ENCODE data around the gene SLC25A39.
"Not testable (repeated sequence)": the region's sequence is repeated elsewhere in the genome, so short reads cannot be mapped to it uniquely, and the experiment has no call there.

SLC25A39 gene

GRCh38 chr17:44350733-44351226, 26.2 kb upstream of the SLC25A39 start:
- no peak overlapping the region for H3K27ac ChIP-seq
- DNase-seq: peak; percentile 36
- in situ Hi-C loops (cut with HindIII; ENCODE audit: low pct_ligation_motif_present, low sequenced_read_pairs): no loop called here

GRCh38 chr17:44349553-44350070, 25.0 kb upstream of the SLC25A39 start:
- H3K27ac ChIP-seq: no peak overlapping the region
- no peak for TF ChIP-seq CTCF (IDR thresholded peaks at IDR 0.05; ENCODE audit: low read depth, low read length, missing control alignments)
- no peak for DNase-seq

More at GRCh38 chr17:44350733-44351226, 26.2 kb upstream of the SLC25A39 start:
- Histone ChIP-seq H3K36me3 (replicated peaks) (peaks cover 29% of the 10 kb centered on the region), H3K4me3 (ENCODE audit: low read depth, low read length) (no peak overlapping the region), H3K27me3 (replicated peaks) (no peaks in the 10 kb centered on the region)
- peak; percentile 88 for TF ChIP-seq CTCF (IDR thresholded peaks at IDR 0.05; ENCODE audit: low read depth, low read length, missing control alignments)

GRCh38 chr17:44348988-44349364, 24.4 kb upstream of the SLC25A39 start:
- no peak for DNase-seq
- Histone ChIP-seq H3K27ac (no peak overlapping the region), H3K36me3 (replicated peaks) (peaks cover 29% of the 10 kb centered on the region), H3K4me3 (ENCODE audit: low read depth, low read length) (no peak overlapping the region), H3K27me3 (replicated peaks) (no peaks in the 10 kb centered on the region)
- in situ Hi-C loops (cut with HindIII; ENCODE audit: low pct_ligation_motif_present, low sequenced_read_pairs): no loop called here
- no peak for TF ChIP-seq CTCF (IDR thresholded peaks at IDR 0.05; ENCODE audit: low read depth, low read length, missing control alignments)

More at GRCh38 chr17:44349553-44350070, 25.0 kb upstream of the SLC25A39 start:
- peaks cover 29% of the 10 kb centered on the region for H3K36me3 ChIP-seq (replicated peaks)
- no peak overlapping the region for H3K4me3 ChIP-seq (ENCODE audit: low read depth, low read length)
- in situ Hi-C loops (cut with HindIII; ENCODE audit: low pct_ligation_motif_present, low sequenced_read_pairs): no loop called here
- no peaks in the 10 kb centered on the region for H3K27me3 ChIP-seq (replicated peaks)

GRCh38 chr17:44348234-44348987, 23.8 kb upstream of the SLC25A39 start:
- no peak overlapping the region for H3K27ac ChIP-seq
- DNase-seq: peak; percentile 56
- H3K27me3 ChIP-seq (replicated peaks): no peaks in the 10 kb centered on the region
- in situ Hi-C loops (cut with HindIII; ENCODE audit: low pct_ligation_motif_present, low sequenced_read_pairs): no loop called here
- peaks cover 29% of the 10 kb centered on the region for H3K36me3 ChIP-seq (replicated peaks)
- no peak overlapping the region for H3K4me3 ChIP-seq (ENCODE audit: low read depth, low read length)
- no peak for TF ChIP-seq CTCF (IDR thresholded peaks at IDR 0.05; ENCODE audit: low read depth, low read length, missing control alignments)

GRCh38 chr17:44347206-44348055, 22.8 kb upstream of the SLC25A39 start:
- in situ Hi-C loops (cut with HindIII; ENCODE audit: low pct_ligation_motif_present, low sequenced_read_pairs): not testable (repeated sequence)

More at GRCh38 chr17:44347206-44348055, 22.8 kb upstream of the SLC25A39 start:
- H3K4me3 ChIP-seq (ENCODE audit: low read depth, low read length); H3K27ac ChIP-seq; H3K27me3 ChIP-seq (replicated peaks); DNase-seq: not testable (repeated sequence)
- H3K36me3 ChIP-seq (replicated peaks): peaks cover 23% of the 10 kb centered on the region

All from brain microvascular endothelial cell (primary cell).